HepG2 (cell line): ENCODE data around the gene PASK. TPM values are rescaled to one million over a fixed set of nuclear protein-coding genes. Genes with fewer than 3 reads are reported as not detected.
A peak's percentile ranks its signal among the peaks of the same experiment; 100 is the strongest.
"Not testable (repeated sequence)": the region's sequence is repeated elsewhere in the genome, so short reads cannot be mapped to it uniquely, and the experiment has no call there.

Source experiments
- AHR ChIP-seq: IDR thresholded peaks from 2 replicates; pipeline ENCODE4 v1.6.1; 2018; ENCODE audit warnings: missing genetic modification reagents, missing compliant biosample characterization
- DPF2 ChIP-seq: sonication (generic); formaldehyde crosslinking; IDR thresholded peaks from 2 replicates; pipeline ENCODE4 v1.4.0; 2020; ENCODE audit warnings: mild to moderate bottlenecking, low read depth, missing genetic modification reagents, borderline replicate concordance
- FOXO1 ChIP-seq: sonication (generic); formaldehyde crosslinking; IDR thresholded peaks from 2 replicates; pipeline ENCODE4 v1.4.0; 2020; ENCODE audit warnings: missing genetic modification reagents
- KDM5B ChIP-seq: sonication (generic); formaldehyde crosslinking; IDR thresholded peaks from 2 replicates; pipeline ENCODE4 v1.4.0; 2020; ENCODE audit warnings: missing genetic modification reagents, mild to moderate bottlenecking, borderline replicate concordance
- KDM6A ChIP-seq: IDR thresholded peaks from 2 replicates; pipeline ENCODE4 v1.6.1; 2016; ENCODE audit warnings: low read depth
- LCORL ChIP-seq, 2 experiments: fragments of 450-650 bp in 1 of 2; sonication (generic) in 1 of 2; formaldehyde crosslinking in 1 of 2; IDR thresholded peaks; 2 replicates each; pipeline versions ENCODE4 v1.5.0 to v1.6.1; 2017 to 2020; ENCODE audit warnings: antibody characterized with exemption in 1 of 2, missing genetic modification reagents in 1 of 2
- MAX ChIP-seq: IDR thresholded peaks from 2 replicates; pipeline ENCODE4 v1.6.1; 2012; ENCODE audit warnings: inconsistent platforms
- MTA1 ChIP-seq: sonication (generic); formaldehyde crosslinking; IDR thresholded peaks from 2 replicates; pipeline ENCODE4 v1.4.0; 2020; ENCODE audit warnings: missing genetic modification reagents, mild to moderate bottlenecking, borderline replicate concordance
- RCOR2 ChIP-seq: IDR thresholded peaks from 2 replicates; pipeline ENCODE4 v1.6.1; 2016; ENCODE audit warnings: missing biosample characterization, missing genetic modification reagents
- SIX1 ChIP-seq: sonication (generic); formaldehyde crosslinking; IDR thresholded peaks from 2 replicates; pipeline ENCODE4 v1.4.0; 2020; ENCODE audit warnings: missing genetic modification reagents, borderline replicate concordance
- SOX13 ChIP-seq, 3 experiments: fragments of 450-650 bp in 1 of 3; sonication (generic) in 1 of 3; formaldehyde crosslinking in 1 of 3; IDR thresholded peaks in 2 of 3; conservative IDR thresholded peaks in 1 of 3; 2 replicates each; pipeline versions ENCODE4 v1.5.0 to v1.6.1; 2016 to 2020; ENCODE audit warnings: antibody characterized with exemption in 1 of 3, mild to moderate bottlenecking in 1 of 3, missing compliant biosample characterization in 1 of 3, missing genetic modification reagents in 1 of 3, moderate library complexity in 1 of 3
- ZNF580 ChIP-seq: IDR thresholded peaks from 2 replicates; pipeline ENCODE4 v1.6.1; 2016; ENCODE audit warnings: low read depth, borderline replicate concordance
- ZNF629 ChIP-seq: sonication (generic); formaldehyde crosslinking; conservative IDR thresholded peaks from 2 replicates; pipeline ENCODE4 v1.5.0; 2020; ENCODE audit warnings: missing genetic modification reagents
- ZNF710 ChIP-seq: sonication (generic); formaldehyde crosslinking; IDR thresholded peaks from 2 replicates; pipeline ENCODE4 v1.5.0; 2020; ENCODE audit warnings: mild to moderate bottlenecking, missing genetic modification reagents, borderline replicate concordance
- polyA plus RNA-seq, 8 experiments: library from polyadenylated mRNA; depleted of rRNA in 3 of 8; stranded (reverse) in 7 of 8; unstranded in 1 of 8; fragments of >200 nt; fragmentation: Illumina TruSeq in 4 of 8; extraction: Trizol in 4 of 8; gene quantifications; 2 replicates each; pipeline versions ENCODE4 v1.2.1 to v1.2.3, GENCODE V29; 2011 to 2016; ENCODE audit warnings: low read depth in 4 of 8, missing spikeins in 1 of 8, mixed read lengths in 1 of 8; ENCODE audit not compliant: insufficient read depth in 1 of 8
- total RNA-seq, 5 experiments: library from RNA; depleted of rRNA; stranded (reverse); fragments of >200 nt; fragmentation: Illumina TruSeq; extraction: Trizol; gene quantifications; 2 replicates each; pipeline ENCODE4 v1.2.3, GENCODE V29; 2016; ENCODE audit warnings: low read depth in 1 of 5
- TF ChIP-seq, protein P1 (sequence below): sonication (generic); formaldehyde crosslinking; IDR thresholded peaks from 2 replicates; pipeline ENCODE4 v1.8.0; 2022; ENCODE audit warnings: mild to moderate bottlenecking, missing genetic modification reagents, borderline replicate concordance
- TF ChIP-seq, protein P2 (sequence below): IDR thresholded peaks from 2 replicates; pipeline ENCODE4 v1.6.1; 2016; ENCODE audit warnings: control low read depth
- TF ChIP-seq, protein P3 (sequence below): sonication (generic); formaldehyde crosslinking; IDR thresholded peaks from 2 replicates; pipeline ENCODE4 v1.4.0; 2020; ENCODE audit warnings: mild to moderate bottlenecking, missing genetic modification reagents
- TF ChIP-seq, protein P4 (sequence below): IDR thresholded peaks from 2 replicates; pipeline ENCODE4 v1.6.1; 2016; ENCODE audit warnings: low read depth

The PASK gene
- total and polyA plus RNA-seq, 2 of the 13 experiments (the other 11 are each of a cell fraction or from before 2014, with no cell fraction given): 6.9 to 17.0 TPM

DNA sequence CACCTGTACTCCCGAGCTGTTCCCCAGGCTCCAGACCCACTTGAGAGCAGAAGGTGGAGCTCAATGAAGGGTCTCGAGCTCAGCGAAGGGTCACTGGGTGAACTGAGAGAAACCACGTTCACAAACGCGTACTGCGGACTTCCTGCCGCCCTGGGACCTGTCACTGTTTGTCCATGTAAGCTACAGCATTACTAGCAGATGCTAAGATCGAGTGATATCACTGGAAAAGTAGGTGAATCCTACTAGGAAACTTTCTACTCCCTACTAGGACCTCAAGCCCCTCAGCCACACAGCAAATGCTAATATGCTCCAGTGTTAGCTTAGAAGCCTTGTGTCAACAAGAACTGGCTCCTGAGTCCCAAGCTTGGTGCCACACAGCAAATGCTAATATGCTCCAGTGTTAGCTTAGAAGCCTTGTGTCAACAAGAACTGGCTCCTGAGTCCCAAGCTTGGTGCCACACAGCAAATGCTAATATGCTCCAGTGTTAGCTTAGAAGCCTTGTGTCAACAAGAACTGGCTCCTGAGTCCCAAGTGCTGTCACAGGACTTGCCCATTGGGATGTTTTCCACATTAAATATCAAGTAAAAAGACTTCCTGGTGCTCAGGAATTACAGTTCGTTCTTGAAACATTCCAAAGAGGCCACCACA, 56.0 kb downstream of the PASK start (continued):
- TF ChIP-seq ZNF580 (CRISPR knock-in tag) (peak; percentile 84), MTA1 (CRISPR knock-in tag) (peak; percentile 79), ZNF710 (CRISPR knock-in tag) (peak; percentile 82; the same call in 1 of the 2 replicates), FOXO1 (CRISPR knock-in tag) (peak; percentile 88), MAX (peak; percentile 49; the same call in 1 of the 2 replicates), KDM5B (CRISPR knock-in tag) (peak; percentile 55; the same call in 1 of the 2 replicates), ZNF629 (peak; percentile 40; the same call in 1 of the 2 replicates), AHR (CRISPR knock-in tag) (0 out of 2 replicates have a peak, but pooled peaks have one; percentile 57), DPF2 (CRISPR knock-in tag) (peak; percentile 86; the same call in 1 of the 2 replicates), SIX1 (CRISPR knock-in tag) (peak; percentile 89), RCOR2 (CRISPR knock-in tag) (0 out of 2 replicates have a peak, but pooled peaks have one; percentile 84), LCORL (CRISPR knock-in tag; IDR thresholded peaks at IDR 0.05) (peak; percentile 71), SOX13 (IDR thresholded peaks at IDR 0.05) (0 out of 2 replicates have a peak, but pooled peaks have one; percentile 12), SOX13 (CRISPR knock-in tag; conservative IDR thresholded peaks at IDR 0.05 in 1 of 2, IDR thresholded peaks at IDR 0.05 in 1 of 2) (peak in 1 of 2 experiments; percentile 74; a peak in 2 of 4 replicates), KDM6A (CRISPR knock-in tag) (peak; percentile 86)
- TF ChIP-seq, protein P1, sequence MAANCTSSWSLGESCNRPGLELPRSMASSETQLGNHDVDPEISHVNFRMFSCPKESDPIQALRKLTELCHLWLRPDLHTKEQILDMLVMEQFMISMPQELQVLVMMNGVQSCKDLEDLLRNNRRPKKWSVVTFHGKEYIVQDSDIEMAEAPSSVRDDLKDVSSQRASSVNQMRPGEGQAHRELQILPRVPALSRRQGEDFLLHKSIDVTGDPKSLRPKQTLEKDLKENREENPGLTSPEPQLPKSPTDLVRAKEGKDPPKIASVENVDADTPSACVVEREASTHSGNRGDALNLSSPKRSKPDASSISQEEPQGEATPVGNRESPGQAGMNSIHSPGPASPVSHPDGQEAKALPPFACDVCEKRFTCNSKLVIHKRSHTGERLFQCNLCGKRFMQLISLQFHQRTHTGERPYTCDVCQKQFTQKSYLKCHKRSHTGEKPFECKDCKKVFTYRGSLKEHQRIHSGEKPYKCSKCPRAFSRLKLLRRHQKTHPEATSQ (CRISPR knock-in tag): 0 out of 2 replicates have a peak, but pooled peaks have one; percentile 57
- TF ChIP-seq, protein P2, sequence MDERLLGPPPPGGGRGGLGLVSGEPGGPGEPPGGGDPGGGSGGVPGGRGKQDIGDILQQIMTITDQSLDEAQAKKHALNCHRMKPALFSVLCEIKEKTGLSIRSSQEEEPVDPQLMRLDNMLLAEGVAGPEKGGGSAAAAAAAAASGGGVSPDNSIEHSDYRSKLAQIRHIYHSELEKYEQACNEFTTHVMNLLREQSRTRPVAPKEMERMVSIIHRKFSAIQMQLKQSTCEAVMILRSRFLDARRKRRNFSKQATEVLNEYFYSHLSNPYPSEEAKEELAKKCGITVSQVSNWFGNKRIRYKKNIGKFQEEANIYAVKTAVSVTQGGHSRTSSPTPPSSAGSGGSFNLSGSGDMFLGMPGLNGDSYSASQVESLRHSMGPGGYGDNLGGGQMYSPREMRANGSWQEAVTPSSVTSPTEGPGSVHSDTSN (CRISPR knock-in tag): peak; percentile 35; the same call in 1 of the 2 replicates
- TF ChIP-seq, protein P3, sequence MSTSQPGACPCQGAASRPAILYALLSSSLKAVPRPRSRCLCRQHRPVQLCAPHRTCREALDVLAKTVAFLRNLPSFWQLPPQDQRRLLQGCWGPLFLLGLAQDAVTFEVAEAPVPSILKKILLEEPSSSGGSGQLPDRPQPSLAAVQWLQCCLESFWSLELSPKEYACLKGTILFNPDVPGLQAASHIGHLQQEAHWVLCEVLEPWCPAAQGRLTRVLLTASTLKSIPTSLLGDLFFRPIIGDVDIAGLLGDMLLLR: peak; percentile 55; the same call in 1 of the 2 replicates
- TF ChIP-seq, protein P4, sequence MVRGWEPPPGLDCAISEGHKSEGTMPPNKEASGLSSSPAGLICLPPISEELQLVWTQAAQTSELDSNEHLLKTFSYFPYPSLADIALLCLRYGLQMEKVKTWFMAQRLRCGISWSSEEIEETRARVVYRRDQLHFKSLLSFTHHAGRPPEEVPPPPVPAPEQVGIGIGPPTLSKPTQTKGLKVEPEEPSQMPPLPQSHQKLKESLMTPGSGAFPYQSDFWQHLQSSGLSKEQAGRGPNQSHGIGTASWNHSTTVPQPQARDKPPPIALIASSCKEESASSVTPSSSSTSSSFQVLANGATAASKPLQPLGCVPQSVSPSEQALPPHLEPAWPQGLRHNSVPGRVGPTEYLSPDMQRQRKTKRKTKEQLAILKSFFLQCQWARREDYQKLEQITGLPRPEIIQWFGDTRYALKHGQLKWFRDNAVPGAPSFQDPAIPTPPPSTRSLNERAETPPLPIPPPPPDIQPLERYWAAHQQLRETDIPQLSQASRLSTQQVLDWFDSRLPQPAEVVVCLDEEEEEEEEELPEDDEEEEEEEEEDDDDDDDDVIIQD (CRISPR knock-in tag): 0 out of 2 replicates have a peak, but pooled peaks have one; percentile 26
- not testable (repeated sequence) for TF ChIP-seq LCORL (IDR thresholded peaks at IDR 0.05)
